Activated CD4-positive, alpha-beta T cell treated with anti-CD3 and anti-CD28 coated beads for 4 hours (primary cell): ENCODE data around the gene JARID2.

ENCODE experiments used
- DNase-seq, 2 donors: peaks; one replicate each; pipeline ENCODE4 v3.0.0-alpha.2; 2020

The JARID2 gene

GRCh38 chr6:15338476-15338875 lies 92.6 kb downstream of the JARID2 start:
- no peak for DNase-seq

GRCh38 chr6:15339081-15339480 lies 93.2 kb downstream of the JARID2 start:
- DNase-seq: no peak

GRCh38 chr6:15340105-15340601 lies 94.3 kb downstream of the JARID2 start:
- DNase-seq: no peak

- DNase-seq: no peak
Observed at GRCh38 chr6:15340775-15341174, 94.9 kb downstream of the JARID2 start.

- DNase-seq: no peak
Observed at GRCh38 chr6:15341311-15342001, 95.6 kb downstream of the JARID2 start.

- no peak for DNase-seq
Observed at GRCh38 chr6:15342114-15342513, 96.2 kb downstream of the JARID2 start.

- no peak for DNase-seq
Observed at GRCh38 chr6:15343490-15344191, 97.8 kb downstream of the JARID2 start.

- no peak for DNase-seq
Observed at GRCh38 chr6:15344192-15344519, 98.3 kb downstream of the JARID2 start.

GRCh38 chr6:15344831-15345230 lies 99.0 kb downstream of the JARID2 start:
- no peak for DNase-seq

GRCh38 chr6:15346315-15346714 lies 100.4 kb downstream of the JARID2 start:
- DNase-seq: no peak

GRCh38 chr6:15348528-15348927 lies 102.7 kb downstream of the JARID2 start:
- DNase-seq: no peak

- DNase-seq: no peak
Observed at GRCh38 chr6:15349379-15349778, 103.5 kb downstream of the JARID2 start.

- no peak for DNase-seq
Observed at GRCh38 chr6:15350386-15351083, 104.7 kb downstream of the JARID2 start.

GRCh38 chr6:15351631-15352030 lies 105.8 kb downstream of the JARID2 start:
- DNase-seq: no peak

GRCh38 chr6:15352220-15352619 lies 106.4 kb downstream of the JARID2 start:
- no peak for DNase-seq

GRCh38 chr6:15352845-15353244 lies 107.0 kb downstream of the JARID2 start:
- no peak for DNase-seq

GRCh38 chr6:15355683-15356099 lies 109.8 kb downstream of the JARID2 start:
- no peak for DNase-seq

GRCh38 chr6:15356179-15356578 lies 110.3 kb downstream of the JARID2 start:
- no peak for DNase-seq

- DNase-seq: no peak
Observed at GRCh38 chr6:15356937-15357336, 111.1 kb downstream of the JARID2 start.

- DNase-seq: no peak
Observed at GRCh38 chr6:15357782-15358181, 111.9 kb downstream of the JARID2 start.

- DNase-seq: no peak
Observed at GRCh38 chr6:15358579-15359327, 112.9 kb downstream of the JARID2 start.

GRCh38 chr6:15359335-15359862 lies 113.5 kb downstream of the JARID2 start:
- no peak for DNase-seq

GRCh38 chr6:15360300-15360699 lies 114.4 kb downstream of the JARID2 start:
- DNase-seq: no peak
